ENCODE measurements around the gene AGAP2. TPM values are rescaled to one million over a fixed set of nuclear protein-coding genes. Genes with fewer than 3 reads are reported as not detected.
"Not testable (repeated sequence)": the region's sequence is repeated elsewhere in the genome, so short reads cannot be mapped to it uniquely, and the experiment has no call there.

AGAP2 gene
- polyA plus RNA-seq, 2 of the 4 experiments (the other 2 are of a cell fraction) = 0.26 to 0.45 TPM

DNA sequence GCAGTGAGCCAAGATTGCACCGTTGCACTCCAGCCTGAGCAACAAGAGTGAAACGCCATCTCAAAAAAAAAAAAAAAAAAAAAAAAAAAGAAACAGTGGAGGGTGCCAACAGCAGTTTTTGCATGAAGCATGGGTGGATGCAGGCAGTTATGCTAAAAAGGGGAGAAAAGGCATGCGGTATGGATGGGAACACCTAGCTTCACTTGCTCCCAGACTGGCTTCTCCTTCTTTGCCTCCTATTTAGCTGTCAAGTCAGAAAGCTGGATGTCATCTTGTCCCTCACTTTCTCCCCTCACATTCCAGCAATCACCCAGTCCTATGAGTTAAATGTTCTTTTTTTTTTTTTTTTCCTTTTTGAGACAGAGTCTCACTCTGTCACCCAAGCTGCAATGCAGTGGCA lies 36.5 kb upstream of the AGAP2 start:
- H3K9me3 ChIP-seq = no peaks in the 10 kb centered on the region
- ATAC-seq = no peak
- TF ChIP-seq KDM5A (IDR thresholded peaks at IDR 0.05) = no peak
- no peak for TF ChIP-seq PHF8 (IDR thresholded peaks at IDR 0.05; ENCODE audit: borderline replicate concordance, low read depth)
- TF ChIP-seq, protein P1, sequence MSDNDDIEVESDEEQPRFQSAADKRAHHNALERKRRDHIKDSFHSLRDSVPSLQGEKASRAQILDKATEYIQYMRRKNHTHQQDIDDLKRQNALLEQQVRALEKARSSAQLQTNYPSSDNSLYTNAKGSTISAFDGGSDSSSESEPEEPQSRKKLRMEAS (IDR thresholded peaks at IDR 0.05) = no peak
- TF ChIP-seq CHD2 (IDR thresholded peaks at IDR 0.05; ENCODE audit: low read length, partially characterized antibody) = no peak
- TF ChIP-seq CBX2 (IDR thresholded peaks at IDR 0.05; ENCODE audit: borderline replicate concordance, low read depth) = no peak
- no peak for TF ChIP-seq FOXS1 (CRISPR knock-in tag; IDR thresholded peaks at IDR 0.05)
- no peak for TF ChIP-seq RNF2 (IDR thresholded peaks at IDR 0.05; ENCODE audit: borderline replicate concordance, low read depth)
- no peak for TF ChIP-seq GATA3 (IDR thresholded peaks at IDR 0.05; ENCODE audit: borderline replicate concordance)
- no peak for TF ChIP-seq TP53 (CRISPR knock-in tag; IDR thresholded peaks at IDR 0.05)
- TF ChIP-seq JUNB (IDR thresholded peaks at IDR 0.05) = no peak
- TF ChIP-seq, protein P2, sequence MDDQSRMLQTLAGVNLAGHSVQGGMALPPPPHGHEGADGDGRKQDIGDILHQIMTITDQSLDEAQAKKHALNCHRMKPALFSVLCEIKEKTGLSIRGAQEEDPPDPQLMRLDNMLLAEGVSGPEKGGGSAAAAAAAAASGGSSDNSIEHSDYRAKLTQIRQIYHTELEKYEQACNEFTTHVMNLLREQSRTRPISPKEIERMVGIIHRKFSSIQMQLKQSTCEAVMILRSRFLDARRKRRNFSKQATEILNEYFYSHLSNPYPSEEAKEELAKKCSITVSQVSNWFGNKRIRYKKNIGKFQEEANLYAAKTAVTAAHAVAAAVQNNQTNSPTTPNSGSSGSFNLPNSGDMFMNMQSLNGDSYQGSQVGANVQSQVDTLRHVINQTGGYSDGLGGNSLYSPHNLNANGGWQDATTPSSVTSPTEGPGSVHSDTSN (IDR thresholded peaks at IDR 0.05) = no peak
- TF ChIP-seq EP300 (IDR thresholded peaks at IDR 0.05) = no peak
- TF ChIP-seq HDAC2 (IDR thresholded peaks at IDR 0.05) = no peak
- TF ChIP-seq CTCF (IDR thresholded peaks at IDR 0.05) = no peak
- TF ChIP-seq FOSB (CRISPR knock-in tag; IDR thresholded peaks at IDR 0.05) = no peak
- no peak overlapping the region for H3K4me3 ChIP-seq
- WGBS (ENCODE audit: missing lambda C conversion rate) = 79% methylated on average over 2 of the region's 3 CpGs
- H3K27ac ChIP-seq = no peak overlapping the region
- H3K4me2 ChIP-seq = no peak overlapping the region
- no peak for DNase-seq (ENCODE audit: low read depth in 1 of 2, low spot score in 1 of 2)
- no peak for FAIRE-seq
- ChIA-PET CTCF (interaction anchor here (0.8 to 3.2 kb wide), 9 partner anchors 9 to 142 kb away, joined by 3 to 16 read pairs (median 4); partner anchors contain the start of genes B4GALNT1 and TSFM), POLR2A (no interaction called here)
- peaks cover 14% of the 10 kb centered on the region; the same call in 1 of the 3 replicates for H3K4me1 ChIP-seq

GRCh38 chr12:57774634-57775033 lies 36.1 kb upstream of the AGAP2 start:
- FAIRE-seq, POLR2A ChIA-PET: not testable (repeated sequence)

DNA sequence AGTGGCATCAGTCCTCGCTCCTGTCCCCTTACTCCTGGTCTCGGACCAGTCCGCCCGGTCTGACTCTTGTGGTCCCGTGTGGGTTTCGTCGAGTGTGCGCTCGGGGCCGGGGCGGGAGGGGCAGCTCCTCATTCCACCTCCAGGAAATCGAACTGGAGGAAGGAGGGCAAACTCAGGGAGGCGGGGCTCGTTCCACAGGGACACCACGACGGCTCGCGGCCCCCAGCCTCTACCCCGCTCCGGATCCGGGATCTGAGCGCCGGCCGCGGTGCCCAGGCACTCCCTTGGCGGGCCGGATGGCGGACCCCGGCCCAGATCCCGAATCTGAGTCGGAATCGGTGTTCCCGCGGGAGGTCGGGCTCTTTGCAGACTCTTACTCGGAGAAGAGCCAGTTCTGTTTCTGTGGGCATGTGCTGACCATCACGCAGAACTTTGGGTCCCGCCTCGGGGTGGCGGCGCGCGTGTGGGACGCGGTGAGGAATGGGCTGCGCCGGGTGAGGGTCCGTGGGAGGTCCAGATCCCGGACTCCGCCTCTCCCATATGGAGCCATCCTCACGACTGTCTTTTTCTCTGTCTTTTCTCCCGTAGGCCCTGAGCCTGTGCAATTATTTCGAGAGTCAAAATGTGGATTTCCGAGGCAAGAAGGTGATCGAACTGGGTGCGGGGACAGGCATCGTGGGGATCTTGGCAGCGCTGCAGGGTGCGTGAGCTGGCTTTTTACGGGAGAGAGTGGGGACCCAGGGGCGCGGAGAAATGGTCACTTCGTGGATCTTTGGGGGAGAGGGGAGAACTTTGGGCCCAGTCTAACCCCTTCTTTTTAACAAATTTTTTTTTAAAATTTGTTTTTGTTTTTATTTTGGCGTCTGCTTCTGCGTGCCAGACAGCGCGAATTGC lies 34.1 kb upstream of the AGAP2 start, which contains the start of gene EEF1AKMT3:
Gene EEF1AKMT3 (plus strand): TSS at position 186 of the 894 bp plus-strand sequence. CDS start 111 bp downstream, at position 297.
- peak; percentile 72 to 76 for ATAC-seq
- TF ChIP-seq JUN (IDR thresholded peaks at IDR 0.05) = 0 out of 5 replicates have a peak, but pooled peaks of 1 of the 2 experiments have one; percentile 14
- TF ChIP-seq, protein P1 (IDR thresholded peaks at IDR 0.05) = no peak
- TF ChIP-seq ZNF302 (CRISPR knock-in tag; IDR thresholded peaks at IDR 0.05) = no peak
- peak; percentile 82 for TF ChIP-seq E2F6 (IDR thresholded peaks at IDR 0.05; ENCODE audit: borderline replicate concordance, low read depth)
- TF ChIP-seq, protein P3, sequence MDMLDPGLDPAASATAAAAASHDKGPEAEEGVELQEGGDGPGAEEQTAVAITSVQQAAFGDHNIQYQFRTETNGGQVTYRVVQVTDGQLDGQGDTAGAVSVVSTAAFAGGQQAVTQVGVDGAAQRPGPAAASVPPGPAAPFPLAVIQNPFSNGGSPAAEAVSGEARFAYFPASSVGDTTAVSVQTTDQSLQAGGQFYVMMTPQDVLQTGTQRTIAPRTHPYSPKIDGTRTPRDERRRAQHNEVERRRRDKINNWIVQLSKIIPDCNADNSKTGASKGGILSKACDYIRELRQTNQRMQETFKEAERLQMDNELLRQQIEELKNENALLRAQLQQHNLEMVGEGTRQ (IDR thresholded peaks at IDR 0.05) = no peak
- no peak for TF ChIP-seq HEYL (CRISPR knock-in tag; IDR thresholded peaks at IDR 0.05)
- TF ChIP-seq POLR2A (IDR thresholded peaks at IDR 0.05; ENCODE audit: low read length) = 0 out of 2 replicates have a peak, but pooled peaks have one; percentile 2
- no peak for TF ChIP-seq EP300 (IDR thresholded peaks at IDR 0.05)
- H3K4me2 ChIP-seq = peak within 1 kb of the TSS; percentile 95
- peak in 1 of 2 experiments; percentile 71 for DNase-seq (ENCODE audit: low read depth in 1 of 2, low spot score in 1 of 2)
- H3K27ac ChIP-seq = peak within 1 kb of the TSS; percentile 78 to 94
- H3K4me3 ChIP-seq = peak within 1 kb of the TSS; percentile 77
- ChIA-PET POLR2A (interaction anchor here (0.6 to 1.4 kb wide), 13 partner anchors 9 to 105 kb away, joined by 3 to 9 read pairs (median 4); partner anchors contain the start of genes CDK4, TSFM and TSPAN31), CTCF (interaction anchor here (0.6 to 3.2 kb wide), 8 partner anchors 9 to 189 kb away, joined by 3 to 16 read pairs (median 4); partner anchors contain the start of gene TSFM)
- peaks cover 14% of the 10 kb centered on the region; the same call in 1 of the 3 replicates for H3K4me1 ChIP-seq
- FAIRE-seq = no peak
- no peaks in the 10 kb centered on the region for H3K9me3 ChIP-seq
- WGBS (ENCODE audit: missing lambda C conversion rate) = 20% methylated on average over 36 of the region's 67 CpGs

More at GRCh38 chr12:57774634-57775033, 36.1 kb upstream of the AGAP2 start:
- ATAC-seq; H3K27ac ChIP-seq; DNase-seq (ENCODE audit: low read depth in 1 of 2, low spot score in 1 of 2); H3K4me2 ChIP-seq; H3K9me3 ChIP-seq; H3K4me3 ChIP-seq: not testable (repeated sequence)
- CTCF ChIA-PET = interaction anchor here (0.8 to 3.2 kb wide), 9 partner anchors 9 to 142 kb away, joined by 3 to 16 read pairs (median 4); partner anchors contain the start of genes B4GALNT1 and TSFM
- WGBS (ENCODE audit: missing lambda C conversion rate) = 90% methylated on average over 11 of the region's 11 CpGs
- peaks cover 14% of the 10 kb centered on the region; the same call in 1 of the 3 replicates for H3K4me1 ChIP-seq
